Stimulated activated naive CD4-positive, alpha-beta T cell treated with Interleukin-2 at 50 U/mL for 16 hours (primary cell): Measurements from ENCODE around the gene NT5C3B.
"Not testable (repeated sequence)": the region's sequence is repeated elsewhere in the genome, so short reads cannot be mapped to it uniquely, and the experiment has no call there.

Experiments used
- DNase-seq: peaks from one replicate; lab custom pipeline; 2025; lab: John Stamatoyannopoulos, UW

NT5C3B gene

DNA sequence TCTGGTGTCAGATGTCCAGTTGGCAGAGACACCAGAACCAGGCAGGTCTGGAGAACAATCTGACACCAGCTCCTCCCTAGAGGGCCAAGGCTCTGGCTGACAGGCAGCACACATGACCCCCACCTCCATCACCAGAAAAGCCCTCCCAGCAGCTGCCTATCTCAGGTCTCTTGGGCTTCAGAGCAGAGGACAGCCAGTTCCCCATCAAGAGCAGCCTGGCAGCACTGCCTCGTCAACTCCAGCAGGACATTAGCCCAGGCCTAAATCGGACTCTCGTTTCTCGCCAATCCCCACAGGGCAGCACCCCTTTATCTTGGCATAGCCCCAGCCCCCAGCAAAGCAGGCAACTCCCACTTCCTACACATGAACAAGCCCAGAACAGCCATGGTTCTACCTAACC lies 53.9 kb downstream of the NT5C3B start:
- no peak for DNase-seq

DNA sequence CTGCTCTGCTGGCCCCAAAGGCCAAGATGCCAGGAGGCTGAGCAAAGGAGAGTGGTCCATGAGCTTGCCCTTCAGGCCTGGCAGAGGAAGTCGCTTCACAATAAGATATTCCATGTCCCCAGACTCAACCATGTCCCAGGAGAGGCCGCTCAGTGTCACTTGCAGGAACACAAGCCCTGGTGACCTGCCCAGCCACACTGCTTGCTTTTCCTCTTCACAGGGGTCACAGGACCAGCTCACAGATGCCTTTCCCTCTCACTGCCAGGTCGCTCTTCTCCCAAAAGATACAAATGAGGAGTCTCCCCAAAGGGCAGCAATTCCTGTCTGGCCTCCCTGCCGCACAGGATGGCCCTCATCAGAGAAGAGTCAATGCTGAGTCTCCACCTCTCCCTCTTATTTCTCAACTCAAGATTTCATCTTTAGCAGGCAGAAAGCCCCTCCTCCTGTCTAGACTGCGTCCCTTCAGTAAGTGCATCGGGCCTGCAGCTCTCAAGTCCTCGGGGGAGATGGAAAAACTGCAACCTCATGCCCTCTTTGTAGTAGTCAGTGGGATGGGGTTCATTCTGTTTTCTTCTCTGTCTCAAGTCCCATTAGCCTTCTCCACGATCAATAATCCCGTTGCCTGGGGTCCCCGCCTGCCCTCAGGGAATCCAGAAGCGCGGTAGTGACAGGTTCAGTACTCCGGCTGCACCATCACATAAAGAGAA lies 54.5 kb downstream of the NT5C3B start:
- no peak for DNase-seq

DNA sequence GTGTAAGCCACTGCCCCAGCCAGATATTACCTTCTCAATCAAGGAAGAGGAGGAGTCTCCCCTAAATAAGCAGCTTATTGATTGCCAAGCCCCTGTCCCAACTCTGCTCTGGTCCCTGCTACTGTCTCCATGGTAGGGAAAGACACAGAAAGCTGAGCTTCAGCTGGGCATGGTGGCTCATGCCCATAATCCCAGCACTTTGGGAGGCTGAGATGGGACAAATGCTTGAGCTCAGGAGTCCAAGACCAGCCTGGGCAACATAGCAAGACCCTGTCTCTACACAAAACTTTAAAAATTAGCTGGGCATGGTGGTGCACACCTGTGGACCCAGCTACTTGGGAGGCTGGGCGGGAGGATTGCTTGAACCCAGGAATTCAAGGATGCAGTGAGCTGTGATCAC lies 56.1 kb downstream of the NT5C3B start:
- no peak for DNase-seq

DNA sequence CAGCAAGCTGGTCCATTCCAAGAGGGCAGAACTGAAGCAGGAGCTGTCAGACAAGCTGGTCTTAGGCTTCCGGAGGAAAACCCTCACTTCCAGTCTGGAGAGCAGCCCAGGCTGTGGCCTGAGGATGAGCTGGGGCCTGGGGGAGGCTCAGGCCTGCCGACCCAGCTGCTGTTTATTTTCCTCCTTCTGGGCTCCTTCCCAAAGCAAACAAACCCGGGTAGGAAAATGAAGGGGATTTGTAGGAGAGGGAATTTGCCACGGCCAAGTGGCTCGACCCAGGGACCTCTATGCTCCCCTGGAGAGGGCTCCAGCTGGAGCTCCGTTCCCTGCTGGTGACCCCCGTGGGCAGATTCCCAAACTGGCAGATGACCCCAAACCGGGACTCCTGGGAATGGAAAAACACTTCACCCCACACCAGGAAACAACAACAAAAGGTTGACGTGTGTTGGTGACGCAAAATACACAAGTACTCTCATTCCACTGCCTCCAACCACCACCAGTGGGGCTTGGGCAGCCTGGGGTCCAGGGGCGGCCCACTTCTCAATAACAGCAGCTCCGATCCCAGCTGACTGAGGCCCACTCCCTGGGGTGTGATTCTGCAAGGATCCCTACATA lies 58.4 kb downstream of the NT5C3B start:
- DNase-seq, result no peak

DNA sequence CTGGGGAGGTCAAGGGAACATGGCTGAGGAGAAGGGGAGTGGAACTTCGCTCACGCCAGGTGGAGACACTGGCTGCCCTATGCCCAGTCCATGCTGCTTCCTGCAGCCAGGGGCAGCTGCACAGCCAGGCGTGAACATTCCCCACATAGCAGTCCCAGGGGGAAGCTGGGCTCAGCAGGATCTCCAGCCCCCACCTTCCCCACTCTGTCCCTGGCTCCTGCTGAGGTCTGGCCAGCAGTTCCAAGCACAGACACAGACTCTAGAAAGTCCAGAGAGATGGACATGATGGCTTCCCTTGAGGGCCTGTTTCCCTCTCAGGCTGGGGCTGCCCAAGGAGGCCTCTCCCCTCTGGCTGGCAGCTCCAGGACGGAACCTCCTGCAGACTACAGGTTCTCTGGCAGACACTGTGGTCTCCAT lies 58.9 kb downstream of the NT5C3B start:
- no peak for DNase-seq

DNA sequence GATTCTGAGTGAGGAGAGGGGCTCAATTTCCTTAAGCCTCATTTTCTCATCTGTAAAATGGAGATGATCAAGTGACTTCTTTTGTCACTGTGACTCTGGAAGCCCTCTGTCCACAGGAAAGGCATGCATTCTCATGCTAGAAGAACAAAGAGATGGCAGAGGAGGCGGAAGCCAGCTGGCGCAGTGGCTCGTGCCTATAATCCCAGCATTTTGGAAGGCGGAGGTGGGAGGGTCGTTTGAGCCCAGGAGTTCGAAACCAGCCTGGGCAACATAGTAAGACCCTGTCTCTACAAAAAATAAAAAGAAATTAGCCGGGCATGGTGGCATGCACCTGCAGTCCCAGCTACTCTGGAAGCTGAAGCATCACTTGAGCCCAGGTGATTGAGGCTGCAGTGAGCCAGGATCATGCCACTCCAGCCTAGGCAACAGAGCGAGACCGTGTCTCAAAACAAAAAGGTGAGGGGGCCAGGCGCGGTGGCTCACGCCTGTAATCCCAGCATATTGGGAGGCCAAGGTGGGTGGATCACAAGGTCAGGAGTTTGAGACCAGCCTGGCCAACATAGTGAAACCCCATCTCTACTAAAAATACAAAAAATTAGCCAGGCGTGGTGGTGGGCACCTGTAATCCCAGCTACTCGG lies 59.7 kb downstream of the NT5C3B start:
- not testable (repeated sequence) for DNase-seq

DNA sequence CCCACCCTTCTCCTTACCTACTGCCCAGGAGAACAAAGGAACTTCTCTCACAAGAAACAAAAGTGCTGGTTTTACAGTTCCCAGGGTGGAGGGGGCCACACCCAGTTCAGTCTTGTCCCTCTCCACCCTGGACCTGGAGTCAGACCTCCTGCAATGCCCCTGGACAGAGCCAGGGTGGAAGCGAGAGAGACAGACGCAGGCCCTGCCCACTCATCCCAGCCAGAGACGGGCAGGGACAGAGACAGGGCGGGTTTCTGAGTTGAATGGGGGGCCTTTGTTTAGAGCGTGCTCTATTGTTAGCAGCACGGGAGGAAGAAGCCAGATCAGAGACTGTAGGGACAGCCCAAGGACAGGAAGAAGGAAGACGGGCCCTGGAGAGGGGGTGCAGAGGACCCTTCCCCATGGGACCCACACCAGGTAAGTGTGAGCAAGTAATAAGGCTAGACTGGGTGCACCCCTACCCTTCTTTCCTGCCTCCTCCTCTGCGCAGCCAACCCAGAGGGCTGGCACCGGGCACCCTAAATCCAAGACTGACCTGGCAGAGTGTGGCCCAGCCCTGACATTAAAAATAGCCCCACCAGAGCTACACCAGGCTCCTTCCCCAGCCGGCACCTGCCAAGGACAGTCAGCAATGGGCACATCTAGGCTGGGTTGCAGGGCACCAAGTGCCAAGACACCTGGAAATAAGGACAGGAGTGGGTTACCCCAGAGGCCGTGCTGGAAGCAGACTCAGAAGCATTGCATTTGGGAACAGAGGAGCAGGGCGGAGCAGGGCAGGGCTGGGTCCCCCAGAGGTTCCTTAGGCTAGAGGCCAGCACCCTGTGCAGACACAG lies 60.4 kb downstream of the NT5C3B start:
- no peak for DNase-seq
